ENCODE results near the gene BECN2. TPM values are rescaled to one million over a fixed set of nuclear protein-coding genes. Genes with fewer than 3 reads are reported as not detected.

The BECN2 gene
- total and polyA plus RNA-seq, 2 donors (not counting 3 experiments of a cell fraction or from before 2014, with no cell fraction given) = not detected

DNA sequence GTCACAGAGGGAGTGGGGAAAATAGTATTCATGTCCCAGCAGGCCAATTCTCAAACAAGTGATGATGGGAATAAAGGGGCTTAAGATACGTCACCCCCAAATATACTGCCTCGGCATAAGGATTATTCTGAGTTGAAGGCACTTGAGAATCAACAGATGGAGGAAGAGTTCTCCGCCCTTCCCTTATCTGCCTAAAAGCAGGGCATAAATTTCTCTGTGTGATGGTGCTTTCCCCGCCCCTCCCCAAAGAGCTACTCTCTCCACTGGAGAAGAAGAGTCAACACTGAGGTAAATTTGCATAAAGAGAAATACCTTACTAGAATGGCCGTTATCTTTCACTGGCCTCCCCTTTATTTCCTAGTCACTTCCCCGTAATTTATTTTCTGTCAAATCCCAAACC lies 18.7 kb downstream of the BECN2 start:
- DNase-seq (ENCODE audit: low read depth, low spot score) (no peak), FAIRE-seq (no peak)
- Histone ChIP-seq H3K36me3 (ENCODE audit: control insufficient read depth in 2 of 2, extremely low read depth in 1 of 2, insufficient read depth in 2 of 2, low read length in 2 of 2) (no peaks in the 10 kb centered on the region), H3K9me1 (replicated peaks; ENCODE audit: control insufficient read depth, extremely low read depth, insufficient read depth, low read length) (no peaks in the 10 kb centered on the region), H3K27ac (ENCODE audit: insufficient read depth, low read depth, low read length) (no peak overlapping the region), H3K4me3 (replicated peaks in 1 of 3; ENCODE audit: insufficient read depth in 1 of 3, low read depth in 1 of 3, low read length in 3 of 3) (no peak overlapping the region), H4K20me1 (replicated peaks; ENCODE audit: control insufficient read depth, extremely low read depth, insufficient read depth, low read length) (no peaks in the 10 kb centered on the region), H3K9me3 (replicated peaks; ENCODE audit: control insufficient read depth, insufficient read depth, low read length) (no peaks in the 10 kb centered on the region), H3K9ac (replicated peaks; ENCODE audit: extremely low read depth, insufficient read depth, low read length) (no peak overlapping the region), H2AFZ (ENCODE audit: low read depth, low read length) (no peak overlapping the region), H3K4me1 (ENCODE audit: control insufficient read depth, extremely low read depth, insufficient read depth, low read length) (no peaks in the 10 kb centered on the region), H3K79me2 (ENCODE audit: control insufficient read depth, insufficient read depth, low read length) (no peaks in the 10 kb centered on the region), H3K4me2 (ENCODE audit: insufficient read depth, low read length) (no peak overlapping the region), H3K27me3 (ENCODE audit: control insufficient read depth in 2 of 2, insufficient read depth in 2 of 2, low read length in 2 of 2) (no peaks in the 10 kb centered on the region)
- ChIA-PET CTCF (no interaction called here), POLR2A (no interaction called here)
- TF ChIP-seq POLR2A (IDR thresholded peaks at IDR 0.05; ENCODE audit: low read depth, low read length) (no peak), FOS (IDR thresholded peaks at IDR 0.05; ENCODE audit: borderline replicate concordance, insufficient read depth, low read length) (no peak), POLR2AphosphoS5 (IDR thresholded peaks at IDR 0.05; ENCODE audit: insufficient read depth, low read depth, low read length) (no peak), JUN (IDR thresholded peaks at IDR 0.05; ENCODE audit: borderline replicate concordance, insufficient read depth, insufficient read length, low read depth) (no peak), GATA2 (IDR thresholded peaks at IDR 0.05; ENCODE audit: insufficient read depth, insufficient read length, low read depth, low read length) (no peak), MYC (IDR thresholded peaks at IDR 0.05; ENCODE audit: low read depth, low read length) (no peak)
- TF ChIP-seq, protein P1, sequence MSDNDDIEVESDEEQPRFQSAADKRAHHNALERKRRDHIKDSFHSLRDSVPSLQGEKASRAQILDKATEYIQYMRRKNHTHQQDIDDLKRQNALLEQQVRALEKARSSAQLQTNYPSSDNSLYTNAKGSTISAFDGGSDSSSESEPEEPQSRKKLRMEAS (IDR thresholded peaks at IDR 0.05; ENCODE audit: insufficient read depth, insufficient read length) = no peak
- intact Hi-C loops (cut with micrococcal nuclease) = no loop called here
- dilution Hi-C loops (cut with MboI; ENCODE audit: extremely low pct_ligation_motif_present, low sequenced_read_pairs) = no loop called here
- BruUV-seq (replicated peaks) = no TSS peak

DNA sequence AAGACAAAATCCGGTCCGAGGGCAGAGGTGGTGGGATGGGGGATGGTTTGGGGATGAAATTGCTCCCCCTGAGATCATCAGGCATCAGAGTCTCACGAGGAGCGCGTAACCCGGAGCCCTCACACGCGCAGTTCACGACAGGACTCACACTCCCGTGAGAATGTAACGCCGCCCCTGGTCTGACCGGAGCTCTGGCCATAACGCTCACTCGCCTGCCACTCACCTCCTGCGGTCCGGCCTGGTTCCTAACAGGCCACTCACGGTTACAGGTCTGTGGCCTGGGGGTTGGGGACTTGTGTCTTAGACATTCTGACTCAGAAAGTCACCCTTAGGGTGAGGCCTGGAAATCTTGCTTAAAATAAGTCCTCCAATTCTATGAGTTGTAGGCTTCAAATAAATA lies 21.5 kb downstream of the BECN2 start:
- no peaks in the 10 kb centered on the region for H4K20me1 ChIP-seq (replicated peaks; ENCODE audit: control insufficient read depth, extremely low read depth, insufficient read depth, low read length)
- no peak overlapping the region for H3K4me2 ChIP-seq (ENCODE audit: insufficient read depth, low read length)
- H3K27me3 ChIP-seq (ENCODE audit: control insufficient read depth in 2 of 2, insufficient read depth in 2 of 2, low read length in 2 of 2) = no peaks in the 10 kb centered on the region
- no TSS peak for BruUV-seq (replicated peaks)
- FAIRE-seq (no peak), DNase-seq (ENCODE audit: low read depth, low spot score) (no peak)
- no peak overlapping the region for H3K4me3 ChIP-seq (replicated peaks in 1 of 3; ENCODE audit: insufficient read depth in 1 of 3, low read depth in 1 of 3, low read length in 3 of 3)
- H3K9me1 ChIP-seq (replicated peaks; ENCODE audit: control insufficient read depth, extremely low read depth, insufficient read depth, low read length) = no peaks in the 10 kb centered on the region
- H3K4me1 ChIP-seq (ENCODE audit: control insufficient read depth, extremely low read depth, insufficient read depth, low read length) = no peaks in the 10 kb centered on the region
- intact Hi-C loops (cut with micrococcal nuclease) (no loop called here), dilution Hi-C loops (cut with MboI; ENCODE audit: extremely low pct_ligation_motif_present, low sequenced_read_pairs) (no loop called here)
- no peak overlapping the region for H3K27ac ChIP-seq (ENCODE audit: insufficient read depth, low read depth, low read length)
- CTCF ChIA-PET = no interaction called here
- TF ChIP-seq CTCF (IDR thresholded peaks at IDR 0.05; ENCODE audit: extremely low read depth in 1 of 2, insufficient read depth in 1 of 2, low read depth in 1 of 2, low read length in 2 of 2) (no peak), POLR2A (IDR thresholded peaks at IDR 0.05; ENCODE audit: low read depth, low read length) (no peak)
- TF ChIP-seq, protein P1 (IDR thresholded peaks at IDR 0.05; ENCODE audit: insufficient read depth, insufficient read length) = no peak
- H3K9ac ChIP-seq (replicated peaks; ENCODE audit: extremely low read depth, insufficient read depth, low read length) = no peak overlapping the region
- no peaks in the 10 kb centered on the region for H3K9me3 ChIP-seq (replicated peaks; ENCODE audit: control insufficient read depth, insufficient read depth, low read length)
- POLR2A ChIA-PET = no interaction called here
- no peaks in the 10 kb centered on the region for H3K79me2 ChIP-seq (ENCODE audit: control insufficient read depth, insufficient read depth, low read length)
- no peaks in the 10 kb centered on the region for H3K36me3 ChIP-seq (ENCODE audit: control insufficient read depth in 2 of 2, extremely low read depth in 1 of 2, insufficient read depth in 2 of 2, low read length in 2 of 2)
- H2AFZ ChIP-seq (ENCODE audit: low read depth, low read length) = no peak overlapping the region
